OCI-LY1 (cell line): ENCODE data around the gene TMTC3.

Source experiments
- EZH2 ChIP-seq: fragments of 200-600 bp; sonication (generic), shearing (Covaris generic); IDR thresholded peaks from 2 replicates; pipeline ENCODE4 v1.8.0; 2017; ENCODE audit warnings: borderline replicate concordance, mixed run types, mild to moderate bottlenecking, antibody characterized with exemption, low read length, moderate library complexity, mixed read lengths
- TF ChIP-seq, protein P1 (sequence below): fragments of 200-600 bp; sonication (generic), shearing (Covaris generic); IDR thresholded peaks from 2 replicates; pipeline ENCODE4 v1.5.1; 2017; ENCODE audit warnings: mild to moderate bottlenecking, antibody characterized with exemption, low read length, moderate library complexity, mixed read lengths

DNA sequence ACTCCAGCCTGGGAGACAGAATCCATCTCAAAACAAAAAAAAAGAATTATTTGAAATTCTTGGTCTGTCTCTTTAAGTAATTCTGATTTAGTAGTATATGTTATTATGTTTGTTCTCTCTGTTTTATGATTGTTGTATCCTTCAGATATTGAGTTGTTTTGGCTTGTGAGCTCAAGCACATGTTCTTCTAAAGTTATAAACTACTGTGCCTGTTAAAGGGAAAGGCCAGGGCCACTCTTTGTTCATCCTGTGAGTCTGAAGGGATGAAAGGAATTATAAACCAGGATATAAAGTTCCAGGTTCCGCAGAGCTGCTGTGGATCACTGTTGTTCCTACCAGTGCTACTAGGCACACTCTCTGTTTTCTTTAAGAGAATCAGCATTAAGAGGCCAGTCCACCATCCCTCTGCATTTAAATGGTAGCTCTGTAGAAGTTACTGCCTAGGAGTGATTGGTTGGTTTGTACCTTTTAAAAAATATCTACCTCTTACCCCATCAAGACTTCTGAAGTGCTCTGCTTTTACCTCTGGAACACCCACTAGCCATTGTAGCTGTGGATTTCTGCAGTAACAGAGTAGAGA, 14.1 kb downstream of the TMTC3 start:
- TF ChIP-seq, protein P1, sequence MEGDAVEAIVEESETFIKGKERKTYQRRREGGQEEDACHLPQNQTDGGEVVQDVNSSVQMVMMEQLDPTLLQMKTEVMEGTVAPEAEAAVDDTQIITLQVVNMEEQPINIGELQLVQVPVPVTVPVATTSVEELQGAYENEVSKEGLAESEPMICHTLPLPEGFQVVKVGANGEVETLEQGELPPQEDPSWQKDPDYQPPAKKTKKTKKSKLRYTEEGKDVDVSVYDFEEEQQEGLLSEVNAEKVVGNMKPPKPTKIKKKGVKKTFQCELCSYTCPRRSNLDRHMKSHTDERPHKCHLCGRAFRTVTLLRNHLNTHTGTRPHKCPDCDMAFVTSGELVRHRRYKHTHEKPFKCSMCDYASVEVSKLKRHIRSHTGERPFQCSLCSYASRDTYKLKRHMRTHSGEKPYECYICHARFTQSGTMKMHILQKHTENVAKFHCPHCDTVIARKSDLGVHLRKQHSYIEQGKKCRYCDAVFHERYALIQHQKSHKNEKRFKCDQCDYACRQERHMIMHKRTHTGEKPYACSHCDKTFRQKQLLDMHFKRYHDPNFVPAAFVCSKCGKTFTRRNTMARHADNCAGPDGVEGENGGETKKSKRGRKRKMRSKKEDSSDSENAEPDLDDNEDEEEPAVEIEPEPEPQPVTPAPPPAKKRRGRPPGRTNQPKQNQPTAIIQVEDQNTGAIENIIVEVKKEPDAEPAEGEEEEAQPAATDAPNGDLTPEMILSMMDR = no peak
- TF ChIP-seq EZH2 = no peak
